Measurements from ENCODE around the gene ASRGL1. TPM values are rescaled to one million over a fixed set of nuclear protein-coding genes. Genes with fewer than 3 reads are reported as not detected.

The ASRGL1 gene
- total and polyA plus RNA-seq, 12 donors = 0.48 to 17.2 (median 4.5) TPM

GRCh38 chr11:62419314-62419929, 82.2 kb downstream of the ASRGL1 start:
- intact Hi-C loops (cut with DNase I) = no loop called here
- Histone ChIP-seq H3K4me3 (no peak overlapping the region), H3K27ac (peak overlapping the region in 2 of 5 donors; percentile 48 to 57), H3K9me3 (replicated peaks in 1 of 3) (no peaks in the 10 kb centered on the region), H3K36me3 (replicated peaks in 1 of 2) (no peaks in the 10 kb centered on the region), H3K4me1 (replicated peaks in 1 of 2) (no peaks in the 10 kb centered on the region), H3K27me3 (no peaks in the 10 kb centered on the region)
- TF ChIP-seq CTCF (IDR thresholded peaks at IDR 0.05) = no peak
- TF ChIP-seq POLR2A (IDR thresholded peaks at IDR 0.05) = no peak
- WGBS, 4 donors = 52 to 66% (median 55%) methylated on average over 4 to 5 of the region's 5 CpGs
- DNase-seq = no peak

DNA sequence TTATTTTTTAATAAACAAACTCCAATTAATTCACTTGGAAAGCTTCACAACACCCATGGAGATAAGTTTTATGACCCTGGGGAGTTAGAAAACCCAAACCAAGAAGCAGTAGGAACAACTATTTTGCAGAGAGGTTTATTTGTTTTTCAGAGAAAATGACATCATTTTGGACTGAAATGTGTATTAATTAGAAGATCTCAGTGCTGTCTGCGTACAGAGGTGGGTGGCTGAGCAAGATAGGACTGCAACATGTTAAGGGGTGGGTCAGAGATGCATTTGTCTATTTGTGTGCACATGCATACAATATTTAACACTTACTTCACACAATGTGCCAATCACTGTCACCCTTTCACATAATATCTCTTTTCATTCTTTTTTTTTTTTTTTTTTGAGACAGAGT, 82.7 kb downstream of the ASRGL1 start:
- no peaks in the 10 kb centered on the region for H3K9me3 ChIP-seq (replicated peaks in 1 of 3)
- 62 to 71% (median 64%) methylated on average over 1 of the region's 1 CpG for WGBS, 4 donors
- H3K27ac ChIP-seq = peak overlapping the region in 2 of 5 donors; percentile 48 to 57
- H3K27me3 ChIP-seq = no peaks in the 10 kb centered on the region
- no peak for DNase-seq
- H3K4me3 ChIP-seq = no peak overlapping the region
- no peaks in the 10 kb centered on the region for H3K36me3 ChIP-seq (replicated peaks in 1 of 2)
- H3K4me1 ChIP-seq (replicated peaks in 1 of 2) = no peaks in the 10 kb centered on the region
- intact Hi-C loops (cut with DNase I) = loop anchor here (5.0 kb wide), 2 partner anchors 122 to 142 kb away; no protein-coding TSS in a partner anchor
- no peak for TF ChIP-seq POLR2A (IDR thresholded peaks at IDR 0.05)
- no peak for TF ChIP-seq CTCF (IDR thresholded peaks at IDR 0.05)

- H3K4me1 ChIP-seq (replicated peaks in 1 of 2) = no peaks in the 10 kb centered on the region
- 89 to 99% (median 95%) methylated on average over 3 of the region's 3 CpGs for WGBS, 4 donors
- no peak overlapping the region for H3K4me3 ChIP-seq
- no peak overlapping the region for H3K27ac ChIP-seq
- H3K9me3 ChIP-seq (replicated peaks in 1 of 3) = no peaks in the 10 kb centered on the region
- intact Hi-C loops (cut with DNase I) = loop anchor here (5.0 kb wide), 2 partner anchors 121 to 141 kb away; no protein-coding TSS in a partner anchor
- TF ChIP-seq CTCF (IDR thresholded peaks at IDR 0.05) (no peak), POLR2A (IDR thresholded peaks at IDR 0.05) (no peak)
- H3K27me3 ChIP-seq = no peaks in the 10 kb centered on the region
- no peaks in the 10 kb centered on the region for H3K36me3 ChIP-seq (replicated peaks in 1 of 2)
- DNase-seq = no peak
Measured at GRCh38 chr11:62420882-62421281, 83.6 kb downstream of the ASRGL1 start.

- no peak for DNase-seq
- intact Hi-C loops (cut with DNase I) = loop anchor here (5.0 kb wide), 2 partner anchors 120 to 140 kb away; no protein-coding TSS in a partner anchor
- Histone ChIP-seq H3K27ac (no peak overlapping the region), H3K4me1 (replicated peaks in 1 of 2) (no peaks in the 10 kb centered on the region), H3K36me3 (replicated peaks in 1 of 2) (no peaks in the 10 kb centered on the region), H3K27me3 (no peaks in the 10 kb centered on the region), H3K9me3 (replicated peaks in 1 of 3) (no peaks in the 10 kb centered on the region), H3K4me3 (no peak overlapping the region)
- 80 to 86% (median 83%) methylated on average over 4 to 7 of the region's 7 CpGs for WGBS, 4 donors
- TF ChIP-seq POLR2A (IDR thresholded peaks at IDR 0.05) = no peak
- no peak for TF ChIP-seq CTCF (IDR thresholded peaks at IDR 0.05)
Measured at GRCh38 chr11:62421996-62422395, 84.7 kb downstream of the ASRGL1 start.
